Small intestine (tissue), 7 donors: Measurements from ENCODE around the gene SNX8. TPM values are rescaled to one million over a fixed set of nuclear protein-coding genes. Genes with fewer than 3 reads are reported as not detected.

Experiments used
- DNase-seq, 2 donors: peaks; one replicate each; pipeline versions ENCODE4 v3.0.0 to v3.0.0-alpha.2; 2013
- FAIRE-seq: peaks from 2 replicates; lab custom pipeline; 2012; peaks lifted over from hg19 to GRCh38; lab: Jason Lieb, UNC
- H3K27ac ChIP-seq, 3 donors: one replicate each; pipeline ENCODE4 v1.5.1; 2013; ENCODE audit warnings: low read length in 2 of 3, mild to moderate bottlenecking in 2 of 3, control low read depth in 1 of 3, inconsistent platforms in 1 of 3, low read depth in 1 of 3, moderate library complexity in 1 of 3
- H3K27me3 ChIP-seq, 3 donors: one replicate each; pipeline ENCODE4 v1.6.1; 2013; ENCODE audit warnings: low read length in 3 of 3, inconsistent platforms in 1 of 3; ENCODE audit not compliant: control insufficient read depth in 3 of 3, insufficient read depth in 3 of 3
- H3K36me3 ChIP-seq, 3 donors: one replicate each; pipeline ENCODE4 v1.6.1; 2013; ENCODE audit warnings: low read length in 3 of 3, inconsistent platforms in 1 of 3, low read depth in 1 of 3, mild to moderate bottlenecking in 1 of 3, moderate library complexity in 1 of 3; ENCODE audit not compliant: control insufficient read depth in 3 of 3, insufficient read depth in 2 of 3
- H3K4me1 ChIP-seq, 3 donors: one replicate each; pipeline ENCODE4 v1.6.1; 2013; ENCODE audit warnings: low read length in 2 of 3, inconsistent platforms in 1 of 3, low read depth in 1 of 3, mild to moderate bottlenecking in 1 of 3, moderate library complexity in 1 of 3; ENCODE audit not compliant: control insufficient read depth in 3 of 3, insufficient read depth in 2 of 3
- H3K4me3 ChIP-seq, 3 donors: one replicate each; pipeline ENCODE4 v1.5.1; 2013; ENCODE audit warnings: low read length in 3 of 3, control low read depth in 1 of 3, inconsistent platforms in 1 of 3, low read depth in 1 of 3, mild to moderate bottlenecking in 1 of 3, moderate library complexity in 1 of 3
- H3K9me3 ChIP-seq, 2 donors: one replicate each; pipeline ENCODE4 v1.6.1; 2013; ENCODE audit warnings: low read depth in 1 of 2, low read length in 1 of 2; ENCODE audit not compliant: control insufficient read depth in 2 of 2, insufficient read depth in 1 of 2
- WGBS, 3 donors: extraction: QIAGEN DNeasy Blood & Tissue Kit; methylation state at CpG; one replicate each; pipeline ENCODE4 v1.1.7; 2013; 5-methylcytosine and 5-hydroxymethylcytosine counted together
- polyA plus RNA-seq, 4 donors: library from polyadenylated mRNA; stranded (reverse) in 3 of 4; unstranded in 1 of 4; fragments of 200-250 nt in 3 of 4; fragments of 120-200 nt in 1 of 4; gene quantifications; one replicate each; pipeline versions ENCODE4 v1.2.1 to v1.2.3, GENCODE V29; 2013
- donor health status: healthy with polysubstance abuse.
- donor health status: control.
- donor health status: control.
- donor health status: Bipolar disorder and iron deficiency.
- donor health status: healthy.

SNX8 gene
- polyA plus RNA-seq, 4 donors, result 17.5 to 39.7 (median 19.2) TPM

DNA sequence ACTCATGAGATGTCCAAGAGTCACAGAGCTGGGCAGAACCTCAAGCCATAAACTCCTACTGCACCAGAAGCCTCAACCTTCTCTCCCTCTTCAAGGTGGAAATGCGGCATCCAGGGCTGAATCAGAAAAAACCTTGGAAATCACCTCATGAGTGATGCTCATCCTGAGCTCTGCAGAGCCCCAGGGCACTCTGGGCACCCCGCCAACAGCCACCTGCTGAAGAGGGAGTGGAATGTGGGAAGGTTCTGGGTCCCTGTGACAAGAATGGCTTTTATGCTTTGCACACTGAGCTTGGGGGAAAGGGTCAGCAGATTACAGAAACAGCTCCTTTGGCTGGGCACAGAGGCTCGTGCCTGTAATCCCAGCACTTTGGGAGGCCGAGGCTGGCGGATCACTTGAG, 53.4 kb downstream of the SNX8 start:
- Histone ChIP-seq H3K36me3 (peaks cover 0 to 86% (median 5%) of the 10 kb centered on the region in 3 donors), H3K27me3 (no peaks in the 10 kb centered on the region), H3K27ac (no peak overlapping the region), H3K9me3 (no peaks in the 10 kb centered on the region), H3K4me3 (no peak overlapping the region), H3K4me1 (no peaks in the 10 kb centered on the region)
- FAIRE-seq (no peak), DNase-seq (peak; percentile 41 to 47)
- WGBS, 3 donors, result 16 to 67% (median 41%) methylated on average over 5 of the region's 5 CpGs

DNA sequence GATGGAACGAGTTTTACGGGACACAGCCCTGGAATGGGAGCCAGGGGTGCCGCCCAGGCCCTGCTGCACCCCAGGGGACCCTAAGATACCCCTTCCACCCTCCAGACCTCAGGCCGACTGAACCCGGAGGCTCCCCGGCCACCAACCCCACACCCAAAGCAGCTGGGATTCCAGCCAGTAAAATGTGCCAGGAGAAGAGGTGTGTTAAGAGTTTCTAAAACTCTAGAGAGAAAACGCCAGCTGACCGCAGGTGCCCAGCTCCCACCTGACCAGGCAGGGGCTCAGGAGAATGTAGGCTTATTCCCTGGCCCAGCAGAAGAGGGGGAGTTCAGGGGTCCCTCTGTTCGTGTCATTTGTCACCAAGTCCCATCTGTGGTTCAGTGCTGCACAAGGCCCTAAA, 54.8 kb downstream of the SNX8 start:
- H3K4me1 ChIP-seq, result no peaks in the 10 kb centered on the region
- H3K4me3 ChIP-seq, result no peak overlapping the region
- H3K36me3 ChIP-seq, result peaks cover 0 to 91% (median 12%) of the 10 kb centered on the region in 3 donors
- no peaks in the 10 kb centered on the region for H3K27me3 ChIP-seq
- H3K27ac ChIP-seq, result no peak overlapping the region
- FAIRE-seq, result no peak
- no peak for DNase-seq
- no peaks in the 10 kb centered on the region for H3K9me3 ChIP-seq
- 90 to 94% (median 90%) methylated on average over 9 of the region's 9 CpGs for WGBS, 3 donors

DNA sequence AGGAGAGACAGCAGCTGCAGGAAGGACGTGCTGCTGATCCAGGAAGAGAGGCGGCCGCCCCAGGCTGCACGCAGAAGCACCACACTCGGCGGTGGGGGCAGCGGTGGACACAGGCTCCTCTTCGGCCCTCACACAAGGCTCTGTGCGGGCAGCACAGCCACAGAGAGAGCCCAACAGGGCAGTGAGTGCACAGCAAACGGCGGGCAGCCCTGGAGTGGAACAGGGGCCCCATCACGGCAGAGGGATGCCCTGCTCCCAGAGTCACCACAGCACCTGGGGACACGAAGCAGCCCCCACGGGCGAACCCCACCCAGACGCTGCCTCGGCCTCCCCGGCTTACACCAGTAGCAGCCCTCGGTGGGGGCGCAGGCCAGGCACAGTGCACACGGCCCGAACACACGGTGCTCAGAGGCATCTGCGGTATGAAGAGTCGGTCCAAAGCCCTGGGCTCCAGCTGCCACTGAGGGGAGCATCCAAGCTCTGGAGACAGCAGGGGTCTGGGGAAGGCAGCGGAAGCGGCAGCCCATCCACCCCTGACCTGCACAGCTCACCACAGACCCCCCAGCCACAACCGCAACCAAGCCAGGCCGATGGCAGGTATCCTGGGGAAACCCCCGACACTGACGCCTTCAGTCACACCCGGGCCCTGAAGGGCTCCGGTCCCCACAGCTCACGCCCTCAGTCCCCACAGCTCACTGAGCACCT, 55.4 kb downstream of the SNX8 start:
- 86 to 94% (median 87%) methylated on average over 31 to 34 of the region's 34 CpGs for WGBS, 3 donors
- Histone ChIP-seq H3K9me3 (no peaks in the 10 kb centered on the region), H3K4me1 (no peaks in the 10 kb centered on the region), H3K36me3 (peaks cover 0 to 91% (median 12%) of the 10 kb centered on the region in 3 donors), H3K4me3 (no peak overlapping the region), H3K27me3 (no peaks in the 10 kb centered on the region), H3K27ac (no peak overlapping the region)
- DNase-seq (no peak), FAIRE-seq (no peak)

DNA sequence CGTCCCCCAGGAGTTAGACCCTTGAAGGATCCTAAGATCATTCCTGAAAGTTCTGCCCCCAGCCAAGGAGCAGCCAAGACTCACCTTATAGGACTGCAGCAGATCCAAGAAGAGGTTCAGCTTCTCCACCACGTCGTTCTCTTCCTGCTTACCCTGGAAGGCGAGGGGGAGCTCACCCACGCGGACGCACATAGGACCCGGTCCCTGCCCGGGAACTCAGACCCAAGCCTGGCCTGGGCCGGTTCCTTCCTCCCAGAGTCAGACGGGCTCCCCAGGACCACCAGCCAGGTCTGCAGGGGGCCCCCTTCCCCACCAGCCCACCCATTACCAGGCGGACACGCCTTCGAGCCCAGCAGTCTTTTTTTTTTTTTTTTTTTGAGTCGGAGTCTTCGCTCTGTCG, 56.6 kb downstream of the SNX8 start:
- no peaks in the 10 kb centered on the region for H3K27me3 ChIP-seq
- no peaks in the 10 kb centered on the region for H3K4me1 ChIP-seq
- H3K36me3 ChIP-seq, result peaks cover 0 to 89% (median 16%) of the 10 kb centered on the region in 3 donors
- no peaks in the 10 kb centered on the region for H3K9me3 ChIP-seq
- no peak overlapping the region for H3K27ac ChIP-seq
- H3K4me3 ChIP-seq, result no peak overlapping the region
- no peak for FAIRE-seq
- no peak for DNase-seq
- WGBS, 3 donors, result 94 to 98% (median 97%) methylated on average over 14 to 17 of the region's 17 CpGs

DNA sequence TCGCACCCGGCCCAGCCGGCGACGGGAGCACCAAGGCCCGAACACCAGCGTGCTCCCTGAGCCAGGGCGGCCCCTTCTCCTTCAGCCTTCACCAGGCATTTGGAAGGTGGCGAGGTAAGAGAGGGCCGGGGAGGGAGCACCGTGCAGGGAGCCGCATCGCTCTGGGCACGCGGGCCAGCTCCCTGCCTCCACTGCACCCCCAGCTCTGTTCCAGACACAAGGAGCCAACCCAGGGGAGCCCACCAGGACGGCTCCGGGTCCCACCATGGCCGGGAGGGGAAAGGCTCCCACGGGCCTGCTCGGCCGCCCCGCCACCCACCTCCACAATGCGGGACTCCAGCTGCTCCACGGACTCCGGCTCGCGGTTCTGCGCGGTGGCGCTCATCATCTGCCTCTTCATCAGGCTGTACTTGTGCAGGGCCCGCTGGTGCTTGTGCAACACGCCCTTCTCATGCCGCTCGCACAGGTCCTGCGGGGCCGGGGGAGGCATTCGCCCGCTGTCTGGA, 57.1 kb downstream of the SNX8 start:
- no peak overlapping the region for H3K27ac ChIP-seq
- no peak for DNase-seq
- no peaks in the 10 kb centered on the region for H3K27me3 ChIP-seq
- 96 to 98% (median 97%) methylated on average over 34 to 38 of the region's 38 CpGs for WGBS, 3 donors
- H3K9me3 ChIP-seq, result no peaks in the 10 kb centered on the region
- H3K36me3 ChIP-seq, result peaks cover 0 to 87% (median 13%) of the 10 kb centered on the region in 3 donors
- H3K4me1 ChIP-seq, result no peaks in the 10 kb centered on the region
- FAIRE-seq, result no peak
- no peak overlapping the region for H3K4me3 ChIP-seq

DNA sequence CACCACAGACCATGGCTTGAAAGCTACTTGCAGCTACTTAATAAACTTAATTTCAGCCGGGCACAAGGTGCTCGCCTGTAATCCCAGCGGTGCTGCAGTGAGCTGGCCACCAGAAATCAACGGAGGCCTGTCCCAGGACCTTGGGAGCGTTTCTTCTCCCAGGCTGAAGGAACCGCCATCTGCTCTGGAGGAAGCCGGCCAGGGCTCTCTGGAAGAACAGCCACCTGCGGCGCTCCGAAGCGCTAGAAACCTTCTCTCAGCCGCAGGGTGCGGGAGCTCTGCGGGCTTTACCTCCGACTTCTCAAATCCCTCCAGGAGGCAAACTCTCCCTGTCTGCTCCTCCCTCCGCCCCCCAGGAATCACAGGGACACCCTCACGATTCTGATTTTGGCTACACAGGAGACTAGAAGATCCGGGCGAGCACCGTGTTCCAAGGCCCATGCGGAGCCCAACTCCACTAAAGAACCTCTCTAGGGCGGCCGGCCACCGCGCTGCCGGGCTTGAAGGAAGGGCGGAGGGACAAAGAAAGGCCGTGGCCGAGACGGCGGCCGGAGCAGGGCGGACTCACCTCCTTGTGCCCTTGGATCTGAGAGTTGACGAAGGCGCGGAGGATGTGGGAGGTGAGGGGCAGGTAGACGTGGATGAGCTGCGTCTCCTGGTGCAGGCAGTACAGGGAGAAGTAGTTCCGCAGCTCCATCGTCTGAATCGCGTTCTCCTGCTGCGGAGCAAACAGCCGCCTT, 57.8 kb downstream of the SNX8 start:
- no peaks in the 10 kb centered on the region for H3K27me3 ChIP-seq
- H3K4me1 ChIP-seq, result no peaks in the 10 kb centered on the region
- H3K4me3 ChIP-seq, result no peak overlapping the region
- H3K9me3 ChIP-seq, result no peaks in the 10 kb centered on the region
- WGBS, 3 donors, result 95 to 97% (median 96%) methylated on average over 43 to 44 of the region's 44 CpGs
- DNase-seq, result no peak
- no peak for FAIRE-seq
- H3K27ac ChIP-seq, result no peak overlapping the region
- H3K36me3 ChIP-seq, result peaks cover 0 to 86% (median 13%) of the 10 kb centered on the region in 3 donors

DNA sequence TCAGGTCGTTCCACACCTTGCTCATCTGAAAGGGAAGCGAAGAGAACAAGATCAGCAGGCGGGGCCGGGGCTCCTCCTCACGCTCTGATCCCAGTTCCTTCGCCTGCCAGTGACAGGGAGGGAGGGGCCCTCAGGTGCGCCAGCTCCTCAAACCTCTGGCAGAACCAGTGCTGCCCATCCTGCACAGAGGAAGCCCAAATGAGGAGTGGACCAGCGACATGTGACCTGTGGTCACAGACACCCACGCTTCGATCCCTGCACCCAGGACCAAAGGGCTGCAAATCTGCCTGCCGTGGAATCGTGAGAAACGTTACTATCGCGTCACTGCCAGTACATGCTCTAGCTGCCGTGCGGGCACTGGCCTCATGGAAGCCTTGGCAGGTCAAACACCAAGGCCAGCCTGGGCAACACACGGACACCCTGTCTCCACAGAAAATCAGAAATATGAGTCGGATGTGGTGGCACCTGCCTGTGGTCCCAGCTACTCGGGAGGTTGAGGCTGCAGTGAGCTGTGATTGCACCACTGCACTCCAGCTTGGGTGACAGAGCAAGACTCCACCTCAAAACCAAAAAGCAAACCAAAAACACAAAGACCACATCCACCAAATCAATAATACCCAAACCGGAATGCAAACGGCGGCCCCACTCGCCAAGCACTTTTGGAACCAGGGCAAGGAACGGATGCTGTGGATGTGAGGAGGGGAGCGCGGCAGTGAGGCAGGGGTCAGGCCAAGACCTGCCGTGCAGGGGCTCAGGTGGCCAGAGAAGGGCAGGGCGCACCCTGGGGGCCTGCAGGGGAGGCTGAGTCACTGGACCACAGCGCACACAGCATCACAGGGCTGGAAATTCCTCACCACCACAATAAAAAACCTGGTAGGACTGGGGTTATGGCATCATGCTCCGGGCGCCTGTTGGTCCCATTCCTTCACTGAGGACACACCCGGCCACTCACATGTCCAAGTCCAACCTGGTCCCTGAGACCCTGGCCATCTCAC, 58.8 kb downstream of the SNX8 start:
- no peak overlapping the region for H3K27ac ChIP-seq
- FAIRE-seq, result no peak
- no peak overlapping the region for H3K4me3 ChIP-seq
- no peaks in the 10 kb centered on the region for H3K9me3 ChIP-seq
- no peaks in the 10 kb centered on the region for H3K4me1 ChIP-seq
- DNase-seq, result no peak
- H3K36me3 ChIP-seq, result peaks cover 0 to 88% (median 13%) of the 10 kb centered on the region in 3 donors
- 81 to 87% (median 86%) methylated on average over 33 of the region's 33 CpGs for WGBS, 3 donors
- H3K27me3 ChIP-seq, result no peaks in the 10 kb centered on the region
